Mesothelial cell of epicardium (in vitro differentiated cells): ENCODE data around the gene FOXN3. TPM values are rescaled to one million over a fixed set of nuclear protein-coding genes. Genes with fewer than 3 reads are reported as not detected.

Experiments
- DNase-seq, 2 experiments: peaks; one replicate each; pipeline ENCODE4 v3.0.0; 2021; ENCODE audit warnings: low spot score in 2 of 2; ENCODE audit not compliant: unreplicated experiment in 2 of 2
- H3K27ac Mint-ChIP-seq: 2 replicates; pipeline ENCODE4 v1.8.0; 2021; ENCODE audit warnings: mixed read lengths
- H3K27me3 Mint-ChIP-seq: 2 replicates; pipeline ENCODE4 v1.8.0; 2021; ENCODE audit warnings: low read depth, mixed read lengths
- H3K36me3 Mint-ChIP-seq: 2 replicates; pipeline ENCODE4 v1.8.0; 2021; ENCODE audit warnings: mixed read lengths
- H3K4me1 Mint-ChIP-seq: 2 replicates; pipeline ENCODE4 v1.8.0; 2021; ENCODE audit warnings: mixed read lengths
- H3K4me3 Mint-ChIP-seq: 2 replicates; pipeline ENCODE4 v1.8.0; 2021; ENCODE audit warnings: mild to moderate bottlenecking, moderate library complexity, mixed read lengths
- H3K9me3 Mint-ChIP-seq: 2 replicates; pipeline ENCODE4 v1.8.0; 2021; ENCODE audit warnings: mixed read lengths
- total RNA-seq: library from RNA; stranded (reverse); gene quantifications from 3 replicates; pipeline ENCODE4 v1.2.1, GENCODE V29; 2021
- TF ChIP-seq, protein P1 (sequence below): fragments of 200-600 bp; sonication (generic); IDR thresholded peaks from one replicate; pipeline ENCODE4 v1.5.0; 2021; ENCODE audit warnings: antibody characterized with exemption; ENCODE audit not compliant: unreplicated experiment

The FOXN3 gene
- total RNA-seq, 1 donor from 2014 or later: 124 TPM

DNA sequence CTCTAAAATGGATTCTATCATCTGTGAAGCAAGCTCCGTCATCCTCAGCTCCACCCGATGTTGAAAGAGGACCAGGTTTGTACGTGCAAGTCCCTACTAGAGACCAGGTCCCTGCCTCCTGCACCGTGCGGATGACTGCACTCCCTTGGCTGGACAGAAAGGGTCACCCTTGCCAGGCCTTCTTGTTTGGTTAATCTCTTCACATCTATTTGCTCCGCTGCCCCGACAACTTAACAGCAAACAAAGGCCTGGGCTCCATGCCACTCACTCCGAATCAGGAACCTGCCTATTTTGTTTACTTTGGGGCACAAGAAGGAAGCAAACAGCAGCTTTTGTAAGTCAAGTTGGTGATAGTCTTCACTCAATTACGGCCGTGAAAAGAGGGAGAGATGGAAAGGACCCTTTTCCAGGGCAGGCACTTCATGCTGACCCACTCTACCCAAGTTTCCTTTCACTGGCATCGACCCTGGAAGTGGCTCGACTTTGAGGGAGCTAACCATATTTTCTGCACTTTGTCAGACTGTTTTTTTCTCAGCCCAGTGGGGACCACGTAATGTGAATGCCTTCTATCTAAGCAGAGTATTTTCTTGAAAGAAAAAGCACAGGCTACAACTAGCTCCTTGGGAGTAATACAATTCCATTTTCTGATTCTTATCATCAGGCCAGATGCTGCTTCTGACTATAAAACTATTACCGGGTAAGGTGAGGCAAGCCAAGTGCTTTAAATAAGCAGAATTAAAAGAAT, 202.6 kb downstream of the FOXN3 start:
- H3K27me3 Mint-ChIP-seq: no peaks in the 10 kb centered on the region
- peaks cover 6% of the 10 kb centered on the region for H3K36me3 Mint-ChIP-seq
- peak overlapping the region; percentile 13 for H3K4me3 Mint-ChIP-seq
- peaks cover 52% of the 10 kb centered on the region for H3K4me1 Mint-ChIP-seq
- DNase-seq: no peak
- TF ChIP-seq, protein P1, sequence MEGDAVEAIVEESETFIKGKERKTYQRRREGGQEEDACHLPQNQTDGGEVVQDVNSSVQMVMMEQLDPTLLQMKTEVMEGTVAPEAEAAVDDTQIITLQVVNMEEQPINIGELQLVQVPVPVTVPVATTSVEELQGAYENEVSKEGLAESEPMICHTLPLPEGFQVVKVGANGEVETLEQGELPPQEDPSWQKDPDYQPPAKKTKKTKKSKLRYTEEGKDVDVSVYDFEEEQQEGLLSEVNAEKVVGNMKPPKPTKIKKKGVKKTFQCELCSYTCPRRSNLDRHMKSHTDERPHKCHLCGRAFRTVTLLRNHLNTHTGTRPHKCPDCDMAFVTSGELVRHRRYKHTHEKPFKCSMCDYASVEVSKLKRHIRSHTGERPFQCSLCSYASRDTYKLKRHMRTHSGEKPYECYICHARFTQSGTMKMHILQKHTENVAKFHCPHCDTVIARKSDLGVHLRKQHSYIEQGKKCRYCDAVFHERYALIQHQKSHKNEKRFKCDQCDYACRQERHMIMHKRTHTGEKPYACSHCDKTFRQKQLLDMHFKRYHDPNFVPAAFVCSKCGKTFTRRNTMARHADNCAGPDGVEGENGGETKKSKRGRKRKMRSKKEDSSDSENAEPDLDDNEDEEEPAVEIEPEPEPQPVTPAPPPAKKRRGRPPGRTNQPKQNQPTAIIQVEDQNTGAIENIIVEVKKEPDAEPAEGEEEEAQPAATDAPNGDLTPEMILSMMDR: no peak
- H3K9me3 Mint-ChIP-seq: no peaks in the 10 kb centered on the region
- peak overlapping the region; percentile 69 for H3K27ac Mint-ChIP-seq

DNA sequence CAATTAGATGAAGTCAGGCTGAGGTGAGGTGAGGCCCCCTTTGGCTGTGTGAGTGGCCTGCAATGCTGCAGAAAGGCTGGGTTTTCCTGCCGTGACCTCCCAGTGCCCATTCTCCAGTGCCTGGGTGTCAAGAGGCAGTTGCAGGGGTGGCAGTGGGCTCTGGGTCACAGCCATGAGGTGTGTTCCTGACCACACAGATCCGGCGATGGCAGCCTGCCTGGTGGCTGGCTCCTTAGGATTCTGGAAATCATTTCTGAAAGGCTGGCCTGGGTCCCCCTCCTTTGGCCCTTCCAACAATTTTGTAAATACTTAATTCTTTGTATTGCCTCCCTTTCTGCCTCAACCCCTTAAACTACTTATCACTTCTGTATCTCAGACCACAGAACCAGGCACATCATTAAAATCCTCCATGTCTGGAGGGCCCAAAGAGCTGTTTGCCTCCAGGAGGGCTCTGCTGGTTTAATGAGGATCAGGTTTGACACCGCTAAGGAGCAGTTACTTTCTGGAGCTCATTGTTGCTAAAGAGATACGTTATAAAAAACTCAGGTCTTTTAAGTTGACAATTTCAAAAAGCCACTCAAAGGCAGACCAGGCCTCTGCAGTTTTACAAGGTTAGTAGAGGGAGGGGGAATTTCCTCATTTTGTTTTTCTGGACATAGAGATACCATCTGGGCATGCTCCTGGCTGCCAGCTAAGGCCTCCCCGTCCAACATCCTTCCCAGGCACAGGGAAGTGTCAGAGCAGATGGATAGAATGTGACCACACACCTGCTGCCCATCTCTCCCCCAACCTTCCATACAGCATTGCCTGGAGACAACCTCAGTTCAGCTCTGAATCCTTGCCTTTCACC, 204.4 kb downstream of the FOXN3 start:
- TF ChIP-seq, protein P1: no peak
- no peak overlapping the region for H3K4me3 Mint-ChIP-seq
- H3K27me3 Mint-ChIP-seq: no peaks in the 10 kb centered on the region
- H3K36me3 Mint-ChIP-seq: peaks cover 6% of the 10 kb centered on the region
- peak overlapping the region; percentile 71 for H3K27ac Mint-ChIP-seq
- peaks cover 43% of the 10 kb centered on the region for H3K4me1 Mint-ChIP-seq
- DNase-seq: no peak
- no peaks in the 10 kb centered on the region for H3K9me3 Mint-ChIP-seq

DNA sequence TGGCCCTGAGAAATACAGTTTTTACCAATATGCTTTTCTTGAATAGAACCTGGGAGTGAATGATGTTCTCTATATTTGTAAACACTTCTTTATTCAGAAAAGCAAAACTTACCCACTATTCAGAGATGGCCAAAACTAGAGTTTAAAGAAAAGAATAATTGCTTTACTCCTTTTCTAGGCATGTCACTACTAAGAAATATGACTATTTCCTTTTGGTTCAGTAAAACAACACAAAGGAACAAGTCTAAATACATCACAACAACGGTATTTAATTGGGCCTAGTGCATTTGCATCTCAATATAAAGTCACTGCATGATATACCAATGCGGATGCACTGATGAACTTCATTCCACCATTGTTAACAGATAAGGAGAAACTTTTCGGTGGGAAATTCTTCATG, 207.5 kb downstream of the FOXN3 start:
- peaks cover 25% of the 10 kb centered on the region for H3K4me1 Mint-ChIP-seq
- peaks cover 16% of the 10 kb centered on the region for H3K36me3 Mint-ChIP-seq
- H3K4me3 Mint-ChIP-seq: no peak overlapping the region
- no peak overlapping the region for H3K27ac Mint-ChIP-seq
- no peaks in the 10 kb centered on the region for H3K27me3 Mint-ChIP-seq
- TF ChIP-seq, protein P1: no peak
- no peaks in the 10 kb centered on the region for H3K9me3 Mint-ChIP-seq
- no peak for DNase-seq

- Mint-ChIP-seq H3K4me3 (no peak overlapping the region), H3K9me3 (no peaks in the 10 kb centered on the region), H3K4me1 (peaks cover 13% of the 10 kb centered on the region), H3K27me3 (no peaks in the 10 kb centered on the region), H3K36me3 (peaks cover 16% of the 10 kb centered on the region), H3K27ac (peak overlapping the region; percentile 28)
- TF ChIP-seq, protein P1: no peak
- DNase-seq: no peak
Measured at GRCh38 chr14:89207925-89208328, 209.1 kb downstream of the FOXN3 start.

DNA sequence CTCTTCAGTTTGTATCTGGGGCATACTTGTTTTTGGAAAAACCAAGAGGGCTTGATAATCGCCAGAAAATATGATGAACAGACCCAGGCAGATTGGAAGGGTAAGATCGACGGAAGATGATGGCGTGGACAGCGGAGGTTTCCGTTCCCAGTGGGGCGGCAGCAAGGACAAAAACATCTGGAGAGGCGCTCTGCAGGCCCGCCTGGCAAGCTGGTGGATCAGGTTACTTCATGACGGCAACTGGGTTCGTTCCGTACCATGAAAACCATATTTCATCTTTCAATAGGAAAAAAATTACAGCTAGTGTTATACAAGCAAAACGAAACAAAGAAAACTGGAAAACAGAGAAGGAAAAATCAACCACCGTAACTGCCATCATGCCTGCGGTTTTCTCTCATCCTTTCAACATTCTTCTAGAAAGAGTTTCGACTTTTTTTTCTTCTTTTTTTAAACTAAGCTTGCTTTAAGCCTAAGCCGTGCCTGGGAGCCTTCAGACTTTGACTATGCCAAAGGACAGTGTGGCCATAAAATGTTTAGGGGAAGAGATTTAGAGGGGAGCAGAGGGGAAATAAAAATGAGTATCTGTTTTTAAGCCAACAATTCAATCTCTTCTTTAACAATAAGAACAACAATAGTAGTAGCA, 210.5 kb downstream of the FOXN3 start:
- no peak overlapping the region for H3K27ac Mint-ChIP-seq
- TF ChIP-seq, protein P1: no peak
- peaks cover 16% of the 10 kb centered on the region for H3K36me3 Mint-ChIP-seq
- no peaks in the 10 kb centered on the region for H3K27me3 Mint-ChIP-seq
- H3K4me3 Mint-ChIP-seq: no peak overlapping the region
- peaks cover 11% of the 10 kb centered on the region for H3K4me1 Mint-ChIP-seq
- no peaks in the 10 kb centered on the region for H3K9me3 Mint-ChIP-seq
- no peak for DNase-seq
